ENCODE data around the gene FLT1.

The FLT1 gene

DNA sequence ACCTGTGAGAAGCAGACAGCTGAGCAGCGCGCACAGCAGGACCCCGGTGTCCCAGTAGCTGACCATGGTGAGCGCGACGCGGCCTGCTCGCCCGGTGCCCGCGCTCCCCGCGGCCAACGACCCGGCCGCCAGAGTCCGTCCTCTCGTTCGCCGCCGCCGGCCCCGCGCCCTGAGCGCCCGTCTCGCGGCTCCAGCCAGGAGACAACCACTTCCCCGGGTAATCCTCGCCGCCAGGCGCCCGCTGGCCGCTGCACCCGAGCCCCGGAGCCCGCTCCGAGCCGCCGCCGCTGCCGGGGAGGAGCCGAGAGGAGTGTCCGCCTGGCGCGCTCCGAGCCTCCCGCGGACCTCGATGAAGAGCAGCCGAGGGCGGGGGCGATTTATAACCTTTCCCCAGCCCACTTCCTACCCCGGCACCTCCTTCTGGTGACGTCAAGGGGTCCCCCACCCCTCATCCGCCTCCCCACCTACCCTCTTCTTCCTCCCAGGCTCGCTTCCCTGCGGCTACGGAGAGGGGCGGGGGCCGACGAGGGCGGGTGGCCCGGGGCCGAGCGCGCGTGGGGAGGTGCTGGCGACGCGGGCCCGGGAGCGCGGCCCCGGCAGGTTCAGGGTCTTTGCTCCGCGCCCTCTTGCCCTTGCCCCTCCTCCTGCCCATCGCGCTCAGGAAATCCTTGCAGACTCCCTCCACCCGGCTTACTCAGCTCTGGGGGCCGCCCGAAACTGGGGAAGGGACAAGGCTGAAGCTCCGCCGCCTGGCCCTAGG is at the start of gene FLT1:
FLT1 (minus strand) TSS at position 351 of the 760 bp plus-strand sequence; CDS start at position 66, 285 bp downstream.
- in situ Hi-C loops (cut with MboI; ENCODE audit: low sequenced_read_pairs), result no loop called here

GRCh38 chr13:28544026-28544425 is 49.1 kb upstream of the FLT1 start:
- in situ Hi-C loops (cut with MboI; ENCODE audit: low sequenced_read_pairs), result no loop called here

DNA sequence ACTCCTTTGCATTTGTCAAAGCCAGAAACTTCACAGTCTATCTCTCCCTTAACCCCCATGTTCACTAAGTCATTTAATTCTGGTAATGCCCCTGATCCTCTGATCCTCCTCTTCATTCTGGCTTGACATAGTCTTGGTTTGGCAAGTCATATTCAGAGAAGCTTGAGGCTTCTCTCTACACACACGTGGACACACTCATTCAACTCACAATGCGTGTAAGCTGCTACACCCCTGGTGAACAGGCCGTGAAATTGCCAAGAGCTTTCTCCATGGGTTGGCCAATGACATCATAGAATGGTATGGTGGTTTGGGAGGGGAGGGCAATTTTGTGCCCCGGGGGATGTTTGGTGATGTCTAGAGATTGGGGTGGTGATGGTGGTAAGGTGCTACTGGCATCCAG is 47.9 kb upstream of the FLT1 start:
- in situ Hi-C loops (cut with MboI; ENCODE audit: low sequenced_read_pairs), result no loop called here

DNA sequence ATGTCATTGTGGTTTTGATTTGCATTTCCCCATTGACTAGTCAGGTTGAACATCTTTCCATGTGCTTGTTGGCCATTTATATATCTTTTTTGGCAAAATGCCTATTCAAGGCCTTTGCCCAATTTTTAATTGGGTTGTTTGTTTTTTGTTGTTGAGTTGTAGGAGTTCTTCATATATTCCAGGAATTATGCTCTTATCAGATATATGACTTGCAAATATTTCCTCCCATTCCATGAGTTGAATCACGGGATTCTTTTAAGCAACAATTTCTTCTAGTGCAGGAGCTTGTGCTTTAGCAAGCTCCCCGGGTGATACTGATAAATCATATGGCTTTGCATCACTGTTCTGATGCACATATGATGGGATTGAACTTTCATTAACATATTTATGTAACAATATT is 47.0 kb upstream of the FLT1 start:
- in situ Hi-C loops (cut with MboI; ENCODE audit: low sequenced_read_pairs), result no loop called here

DNA sequence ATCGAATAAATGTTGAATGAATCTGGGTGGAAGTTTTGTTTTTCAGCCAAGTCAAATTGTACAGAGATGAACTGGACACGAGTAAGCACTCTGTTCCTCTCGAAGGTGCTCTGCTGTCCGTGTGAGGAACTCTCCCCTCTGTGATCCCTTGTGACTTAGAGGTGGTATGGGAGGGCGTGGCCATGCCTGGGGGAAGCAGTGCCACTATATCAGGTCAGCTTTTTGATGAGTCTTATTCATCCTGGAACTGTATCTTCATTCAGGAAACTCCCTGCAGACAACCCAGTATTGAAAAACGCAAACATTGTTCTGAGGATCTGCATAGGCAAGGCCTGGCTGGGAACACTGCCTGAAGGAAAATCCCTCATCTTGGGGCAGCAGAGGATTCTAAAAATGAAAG is 45.7 kb upstream of the FLT1 start:
- in situ Hi-C loops (cut with MboI; ENCODE audit: low sequenced_read_pairs), result no loop called here

DNA sequence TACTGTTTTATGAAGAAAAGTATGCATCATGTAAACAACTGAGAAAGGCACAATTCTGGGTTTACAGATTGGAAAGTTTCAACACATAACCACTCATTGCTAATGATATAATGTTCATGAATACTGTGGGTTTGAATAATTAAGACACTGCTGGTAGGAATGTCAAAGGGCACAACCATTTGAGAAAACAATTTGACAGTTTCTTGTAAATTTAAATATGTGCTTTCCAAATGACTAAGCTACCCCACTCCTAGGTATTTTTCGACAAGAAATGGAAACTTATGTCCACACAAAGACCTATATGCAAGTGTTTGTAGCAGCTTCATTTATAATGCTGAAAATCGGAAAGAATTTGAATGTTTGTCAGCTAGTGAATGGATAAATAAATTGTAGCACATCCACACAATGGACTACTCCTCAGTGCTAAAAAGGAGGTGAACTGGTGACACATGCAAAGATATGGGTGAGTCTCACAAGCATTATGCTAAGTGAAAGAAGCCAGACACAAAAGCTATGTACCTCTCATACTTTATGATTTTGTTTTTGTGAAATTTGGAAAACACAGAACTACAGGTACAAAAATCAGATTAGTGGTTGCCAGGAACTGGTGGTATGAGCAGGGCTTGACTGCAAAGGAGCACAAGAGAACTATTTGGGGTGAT is 44.8 kb upstream of the FLT1 start:
- in situ Hi-C loops (cut with MboI; ENCODE audit: low sequenced_read_pairs), result no loop called here

DNA sequence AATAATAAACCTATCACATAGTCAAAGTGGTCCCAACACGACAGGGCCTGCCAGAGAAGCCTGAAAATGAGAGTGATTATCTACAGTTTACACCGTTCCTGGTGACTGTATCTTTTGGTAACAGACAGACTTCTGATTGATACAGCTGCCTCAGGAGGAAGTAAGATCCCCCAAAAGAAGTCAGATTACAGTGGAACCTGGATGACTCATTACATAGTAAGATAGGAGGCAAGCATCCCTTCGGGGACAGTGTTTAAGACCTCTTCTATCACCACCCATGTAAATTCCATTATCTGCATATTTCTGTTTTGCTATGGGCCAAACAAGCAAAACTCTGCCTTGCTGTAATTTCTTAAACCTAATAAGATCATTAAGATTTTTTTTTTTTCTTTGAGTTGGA is 44.0 kb upstream of the FLT1 start:
- in situ Hi-C loops (cut with MboI; ENCODE audit: low sequenced_read_pairs), result no loop called here

GRCh38 chr13:28537171-28537570 is 42.2 kb upstream of the FLT1 start:
- in situ Hi-C loops (cut with MboI; ENCODE audit: low sequenced_read_pairs), result no loop called here

DNA sequence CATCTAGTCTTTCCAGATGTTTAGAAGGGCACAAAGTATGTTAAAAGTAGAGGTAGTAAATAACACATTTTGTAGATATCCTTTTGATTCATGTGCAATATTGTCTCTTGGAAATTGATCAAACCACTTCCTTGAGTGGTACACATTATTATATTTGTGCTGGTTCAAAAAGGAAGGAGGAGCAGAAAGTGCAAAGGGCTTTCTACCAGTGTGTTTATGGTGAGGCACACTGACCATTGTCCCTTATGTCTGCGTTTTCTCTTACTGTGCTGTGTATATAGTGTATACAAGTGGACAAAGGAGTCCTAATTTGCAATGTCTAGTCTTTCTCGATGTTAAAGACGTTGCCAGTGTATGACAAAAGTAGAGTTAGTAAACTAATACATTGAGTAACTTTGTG is 41.4 kb upstream of the FLT1 start:
- in situ Hi-C loops (cut with MboI; ENCODE audit: low sequenced_read_pairs), result no loop called here

DNA sequence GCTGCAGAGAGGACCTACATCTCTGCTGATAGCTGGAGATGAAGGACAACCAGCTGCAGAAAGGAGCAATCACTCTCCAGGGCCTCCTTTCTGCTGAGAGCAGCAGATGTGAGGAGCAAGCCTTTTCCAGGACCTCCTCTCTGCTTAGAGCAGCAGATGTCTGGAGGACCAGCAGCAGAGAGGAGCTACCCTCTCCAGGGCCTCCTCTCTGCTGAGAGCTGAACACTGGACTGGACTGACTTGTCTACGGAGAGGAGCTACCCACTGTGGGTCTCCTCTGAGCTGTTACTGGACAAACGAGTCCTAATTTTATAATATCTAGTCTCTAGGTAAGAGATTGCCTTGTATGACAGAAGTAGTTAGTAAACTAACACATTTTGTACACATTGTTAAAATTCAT is 40.8 kb upstream of the FLT1 start:
- in situ Hi-C loops (cut with MboI; ENCODE audit: low sequenced_read_pairs), result no loop called here

DNA sequence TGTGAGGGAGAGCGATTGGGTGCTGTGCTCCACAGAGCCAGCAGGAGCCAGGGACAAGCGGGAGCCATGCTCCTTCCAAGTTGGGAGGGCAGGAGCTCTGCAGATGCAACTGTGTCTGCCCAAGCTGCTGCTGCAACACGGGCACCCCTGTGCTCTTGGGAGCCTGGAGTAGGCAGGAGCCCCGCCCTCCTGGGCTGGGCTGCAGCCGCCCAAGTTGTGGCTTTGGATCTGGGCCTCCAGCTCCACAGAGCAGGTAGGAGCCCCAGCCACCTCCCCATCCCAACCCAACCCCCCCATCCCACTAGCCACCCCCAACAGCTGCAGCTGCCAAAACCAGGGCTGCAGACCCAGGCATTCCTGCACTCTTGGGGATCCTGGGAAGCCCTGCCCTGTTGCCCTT is 39.9 kb upstream of the FLT1 start:
- in situ Hi-C loops (cut with MboI; ENCODE audit: low sequenced_read_pairs), result no loop called here

DNA sequence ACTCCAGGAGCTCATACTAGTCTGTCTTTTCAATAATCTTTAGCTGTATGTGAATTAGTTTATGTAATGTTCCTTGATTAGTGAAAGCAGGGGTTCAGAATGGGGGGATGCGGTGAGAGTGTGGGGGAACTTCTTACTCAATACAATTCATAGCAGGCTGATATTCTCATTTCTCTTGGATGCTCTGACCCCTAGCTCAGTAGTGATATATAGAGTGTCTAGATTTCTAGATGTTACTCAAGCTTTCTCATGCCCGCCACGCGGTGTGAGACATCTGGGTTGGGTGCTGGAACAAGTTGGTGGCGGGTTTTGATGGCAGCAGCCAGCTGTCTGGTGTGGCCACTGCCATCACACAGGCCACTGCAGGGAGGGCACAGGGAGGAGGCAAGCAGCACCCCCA is 39.3 kb upstream of the FLT1 start:
- in situ Hi-C loops (cut with MboI; ENCODE audit: low sequenced_read_pairs), result no loop called here

GRCh38 chr13:28533441-28534166 is 38.7 kb upstream of the FLT1 start:
- in situ Hi-C loops (cut with MboI; ENCODE audit: low sequenced_read_pairs), result no loop called here

GRCh38 chr13:28533125-28533436 is 38.2 kb upstream of the FLT1 start:
- in situ Hi-C loops (cut with MboI; ENCODE audit: low sequenced_read_pairs), result no loop called here

GRCh38 chr13:28532388-28533124 is 37.6 kb upstream of the FLT1 start:
- in situ Hi-C loops (cut with MboI; ENCODE audit: low sequenced_read_pairs), result no loop called here

GRCh38 chr13:28531845-28532387 is 37.0 kb upstream of the FLT1 start:
- in situ Hi-C loops (cut with MboI; ENCODE audit: low sequenced_read_pairs), result no loop called here

DNA sequence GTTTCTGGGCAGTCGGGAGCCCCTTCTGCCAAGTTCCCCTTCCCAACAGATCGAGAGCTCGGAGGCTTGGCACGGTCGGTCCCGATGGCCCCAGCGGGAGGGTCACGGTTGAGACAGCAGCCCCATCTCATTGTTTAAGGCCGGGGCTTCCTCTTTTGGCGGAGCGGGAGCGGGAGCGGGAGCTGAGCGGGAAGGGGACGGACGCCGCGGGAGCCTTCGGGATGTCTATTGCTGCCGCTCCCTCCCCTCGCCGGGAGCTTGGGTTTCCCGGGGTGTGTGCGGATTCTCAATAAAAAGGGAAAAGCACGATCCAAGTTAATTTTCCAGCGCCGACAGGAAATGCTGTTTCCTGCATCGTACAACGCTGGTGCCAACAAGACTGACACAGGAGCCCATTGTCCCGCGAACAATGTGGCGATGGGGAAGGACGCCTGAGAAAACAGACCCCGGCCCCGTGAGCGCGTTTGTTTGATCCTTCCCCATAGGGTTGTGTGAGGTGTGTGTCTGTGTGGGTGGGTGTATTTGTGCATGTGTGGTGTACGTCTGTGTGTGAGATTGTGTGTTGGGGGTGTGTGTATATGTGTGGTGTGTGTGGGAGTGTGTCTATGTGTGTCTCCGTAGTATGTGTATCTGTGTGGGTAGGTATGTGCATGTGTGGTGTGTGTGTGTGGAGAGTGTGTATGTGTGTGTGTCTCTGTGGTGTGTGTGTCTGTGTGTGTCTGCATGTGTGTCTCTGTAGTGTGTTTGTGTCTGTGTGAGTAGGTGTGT is 36.3 kb upstream of the FLT1 start:
- in situ Hi-C loops (cut with MboI; ENCODE audit: low sequenced_read_pairs), result no loop called here

DNA sequence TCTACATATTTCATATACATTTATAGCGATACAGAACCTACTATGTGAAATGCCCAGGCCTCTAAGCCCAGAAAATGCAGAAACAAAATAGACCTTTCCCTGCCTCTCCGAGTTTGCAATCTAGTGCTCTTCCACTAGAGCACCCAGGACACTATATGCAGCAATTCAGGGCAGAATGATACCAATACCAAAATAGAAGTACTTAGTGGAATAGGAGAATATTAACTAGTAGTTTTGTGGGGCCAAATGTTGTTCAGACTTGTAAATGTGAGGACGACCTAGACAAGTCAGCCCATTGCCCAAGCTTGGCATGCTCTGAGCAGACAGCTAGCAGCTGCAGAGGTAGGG is 35.8 kb upstream of the FLT1 start:
- in situ Hi-C loops (cut with MboI; ENCODE audit: low sequenced_read_pairs), result no loop called here

DNA sequence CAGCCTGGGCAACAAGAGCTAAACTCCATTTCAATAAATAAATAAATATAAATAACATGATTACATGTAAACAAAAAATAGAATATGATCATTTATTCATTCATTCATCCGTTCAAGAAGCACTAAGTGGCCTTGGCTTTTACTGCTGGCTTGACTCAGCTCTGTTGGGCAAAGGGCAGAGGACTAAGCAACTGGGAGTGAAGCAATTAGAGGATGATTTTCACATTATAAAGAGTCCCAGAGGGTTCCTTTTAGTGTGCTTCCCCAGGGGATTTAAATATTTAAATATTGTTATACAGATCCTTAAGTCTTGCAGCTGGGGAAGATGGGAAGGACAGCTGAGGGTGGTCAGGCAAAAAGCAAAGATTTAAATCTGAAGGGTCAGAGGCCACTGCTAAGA is 34.9 kb upstream of the FLT1 start:
- in situ Hi-C loops (cut with MboI; ENCODE audit: low sequenced_read_pairs), result no loop called here

GRCh38 chr13:28528848-28529247 is 33.9 kb upstream of the FLT1 start:
- in situ Hi-C loops (cut with MboI; ENCODE audit: low sequenced_read_pairs), result no loop called here

- in situ Hi-C loops (cut with MboI; ENCODE audit: low sequenced_read_pairs), result no loop called here
Observed at GRCh38 chr13:28528388-28528787, 33.5 kb upstream of the FLT1 start.

Data from HL-60/S4 treated with retinoic acid at 250 ng/mL for 4 days and 3 days (cell line).